Thyroid gland (tissue), 4 donors: ENCODE results near the gene RBL1. TPM values are rescaled to one million over a fixed set of nuclear protein-coding genes. Genes with fewer than 3 reads are reported as not detected.
A peak's percentile ranks its signal among the peaks of the same experiment; 100 is the strongest.

Source experiments
- DNase-seq, 2 donors: peaks; one replicate each; pipeline ENCODE4 v3.0.0-alpha.2; 2019
- H3K27ac ChIP-seq, 3 donors: fragments of 200-600 bp; sonication (generic); 1 replicate in 2 of 3; 2 replicates in 1 of 3; pipeline ENCODE4 v1.5.1; 2016 to 2019; ENCODE audit warnings: mild to moderate bottlenecking in 1 of 3, moderate library complexity in 1 of 3
- H3K27me3 ChIP-seq: fragments of 200-600 bp; sonication (generic); one replicate; pipeline ENCODE4 v1.5.1; 2019
- H3K36me3 ChIP-seq, 2 donors: fragments of 200-600 bp; sonication (generic); one replicate each; pipeline ENCODE4 v1.5.1; 2016 to 2019
- H3K4me1 ChIP-seq, 2 donors: fragments of 200-600 bp; sonication (generic); one replicate each; pipeline ENCODE4 v1.5.1; 2017 to 2019
- H3K4me3 ChIP-seq, 3 donors: fragments of 200-600 bp; sonication (generic); replicated peaks in 1 of 3; 1 replicate in 2 of 3; 2 replicates in 1 of 3; pipeline ENCODE4 v1.5.1; 2016; ENCODE audit warnings: mild to moderate bottlenecking in 1 of 3
- H3K9me3 ChIP-seq: fragments of 200-600 bp; sonication (generic); one replicate; pipeline ENCODE4 v1.5.1; 2017
- CTCF ChIP-seq, 6 experiments: fragments of 200-600 bp in 3 of 6; fragments of 450-650 bp in 3 of 6; sonication (generic) in 3 of 6; IDR thresholded peaks; one replicate each; pipeline ENCODE4 v1.5.1; 2016 to 2019; ENCODE audit warnings: antibody characterized with exemption in 6 of 6, mild to moderate bottlenecking in 2 of 6, inconsistent platforms in 1 of 6, moderate library complexity in 1 of 6
- POLR2A ChIP-seq, 2 donors: fragments of 450-650 bp; IDR thresholded peaks; one replicate each; pipeline ENCODE4 v1.6.1; 2017; ENCODE audit warnings: antibody characterized with exemption in 2 of 2, mild to moderate bottlenecking in 2 of 2, moderate library complexity in 1 of 2
- WGBS, 2 donors: methylation state at CpG; one replicate each; pipeline ENCODE4 v1.1.5; 2017; 5-methylcytosine and 5-hydroxymethylcytosine counted together
- intact Hi-C: fragments of 100-400 bp; cut with DNase I; formaldehyde crosslinking; loops from one replicate; pipeline ENCODE4 v1.15.1; 2023
- total RNA-seq, 4 donors: library from RNA; depleted of rRNA; stranded (reverse); fragments of >200 nt; gene quantifications; one replicate each; pipeline ENCODE4 v1.2.3, GENCODE V29; 2016

Gene RBL1
- total RNA-seq, 4 donors from 2014 or later, result 6.4 to 12.1 (median 7.1) TPM

- 90 to 94% methylated on average over 7 of the region's 7 CpGs for WGBS, 2 donors
- no peaks in the 10 kb centered on the region for H3K9me3 ChIP-seq
- H3K4me3 ChIP-seq, result no peak overlapping the region
- intact Hi-C loops, result no loop called here
- no peaks in the 10 kb centered on the region for H3K36me3 ChIP-seq
- DNase-seq, result no peak
- H3K27ac ChIP-seq, result peak overlapping the region in 2 of 3 donors; percentile 39 to 52
- TF ChIP-seq CTCF (IDR thresholded peaks at IDR 0.05) (no peak), POLR2A (IDR thresholded peaks at IDR 0.05) (no peak)
- H3K4me1 ChIP-seq, result peaks cover 25 to 28% of the 10 kb centered on the region in 2 donors
- no peaks in the 10 kb centered on the region for H3K27me3 ChIP-seq
Measured at GRCh38 chr20:37119356-37120036, 23.7 kb upstream of the RBL1 start.

- no peak for DNase-seq
- TF ChIP-seq POLR2A (IDR thresholded peaks at IDR 0.05) (no peak), CTCF (IDR thresholded peaks at IDR 0.05) (no peak)
- Histone ChIP-seq H3K4me3 (no peak overlapping the region), H3K4me1 (peaks cover 20 to 30% of the 10 kb centered on the region in 2 donors), H3K36me3 (no peaks in the 10 kb centered on the region), H3K9me3 (no peaks in the 10 kb centered on the region), H3K27ac (no peak overlapping the region), H3K27me3 (no peaks in the 10 kb centered on the region)
- intact Hi-C loops, result no loop called here
- WGBS, 2 donors, result 97% methylated on average over 8 of the region's 8 CpGs
Measured at GRCh38 chr20:37114012-37114411, 18.2 kb upstream of the RBL1 start.

- H3K4me3 ChIP-seq, result no peak overlapping the region
- no peaks in the 10 kb centered on the region for H3K27me3 ChIP-seq
- H3K9me3 ChIP-seq, result no peaks in the 10 kb centered on the region
- peak; percentile 47 to 70 for DNase-seq
- WGBS, 2 donors, result 38 to 54% methylated on average over 2 of the region's 2 CpGs
- intact Hi-C loops, result no loop called here
- TF ChIP-seq CTCF (IDR thresholded peaks at IDR 0.05), result no peak
- no peak for TF ChIP-seq POLR2A (IDR thresholded peaks at IDR 0.05)
- H3K4me1 ChIP-seq, result peaks cover 18 to 25% of the 10 kb centered on the region in 2 donors
- H3K36me3 ChIP-seq, result no peaks in the 10 kb centered on the region
- peak overlapping the region; percentile 5 to 61 (median 47) for H3K27ac ChIP-seq
Measured at GRCh38 chr20:37111926-37112455, 16.2 kb upstream of the RBL1 start.

GRCh38 chr20:37108676-37109075 is 12.9 kb upstream of the RBL1 start:
- intact Hi-C loops, result no loop called here
- no peaks in the 10 kb centered on the region for H3K9me3 ChIP-seq
- H3K4me3 ChIP-seq, result no peak overlapping the region
- no peaks in the 10 kb centered on the region for H3K36me3 ChIP-seq
- DNase-seq, result no peak
- H3K4me1 ChIP-seq, result peaks cover 9 to 16% of the 10 kb centered on the region in 2 donors
- WGBS, 2 donors, result 93 to 98% methylated on average over 4 of the region's 4 CpGs
- H3K27me3 ChIP-seq, result no peaks in the 10 kb centered on the region
- H3K27ac ChIP-seq, result no peak overlapping the region
- TF ChIP-seq CTCF (IDR thresholded peaks at IDR 0.05), result no peak
- no peak for TF ChIP-seq POLR2A (IDR thresholded peaks at IDR 0.05)

- intact Hi-C loops, result no loop called here
- no peaks in the 10 kb centered on the region for H3K27me3 ChIP-seq
- no peaks in the 10 kb centered on the region for H3K4me1 ChIP-seq
- no peaks in the 10 kb centered on the region for H3K9me3 ChIP-seq
- H3K36me3 ChIP-seq, result no peaks in the 10 kb centered on the region
- TF ChIP-seq POLR2A (IDR thresholded peaks at IDR 0.05) (no peak), CTCF (IDR thresholded peaks at IDR 0.05) (no peak)
- no peak overlapping the region for H3K27ac ChIP-seq
- no peak overlapping the region for H3K4me3 ChIP-seq
- no peak for DNase-seq
- WGBS, 2 donors, result 90 to 96% methylated on average over 6 of the region's 6 CpGs
Measured at GRCh38 chr20:37102571-37102970, 6.8 kb upstream of the RBL1 start.
